HCT116 (cell line): Measurements from ENCODE around the gene ADAM23. TPM values are rescaled to one million over a fixed set of nuclear protein-coding genes. Genes with fewer than 3 reads are reported as not detected.

Experiments used
- ATAC-seq: fragments of 200-7000 bp; cut with Tn5 transposase; 2 replicates; pipeline ENCODE4 v1.9.1; 2020; ENCODE audit warnings: mild to moderate bottlenecking, moderate library complexity
- BruUV-seq: library from RNA; stranded (reverse); fragments of 400-500 nt; replicated peaks from 2 replicates; lab custom pipeline; 2021; lab: Mats Ljungman, UMichigan
- CTCF ChIA-PET: fragments of 300-600 bp; sonication (Branson Sonifier 250); formaldehyde crosslinking; loops from one replicate; lab custom pipeline; 2021; ENCODE audit warnings: antibody characterized with exemption; lab: Charles Lee
- POLR2A ChIA-PET: fragments of 300-600, 350-600 bp; sonication (Branson Sonifier 250); formaldehyde crosslinking; loops from one replicate; lab custom pipeline; 2021; ENCODE audit warnings: antibody characterized with exemption; lab: Charles Lee
- RAD21 ChIA-PET, 2 experiments: fragments of 300-600 bp; sonication (Branson Sonifier 250); formaldehyde crosslinking; loops; one replicate each; lab custom pipeline; 2023; ENCODE audit warnings: low total read pairs in 2 of 2; ENCODE audit not compliant: uncharacterized antibody in 2 of 2, unreplicated experiment in 2 of 2, low non-redundant PET in 1 of 2; lab: Charles Lee
- DNase-seq: peaks from one replicate; pipeline ENCODE4 v3.0.0-alpha.2; 2010; ENCODE audit warnings: low read depth, low spot score
- H2AFZ ChIP-seq: fragments of 200-600 bp; shearing (Covaris generic), sonication (generic); 2 replicates; pipeline ENCODE4 v1.6.1; 2017; ENCODE audit warnings: low read depth, mixed run types, mixed read lengths, antibody characterized with exemption, low read length; ENCODE audit not compliant: poor library complexity, severe bottlenecking
- H3K27ac ChIP-seq: 2 replicates; pipeline ENCODE4 v1.5.1; 2012; ENCODE audit warnings: low read depth, low read length
- H3K27me3 ChIP-seq: fragments of 200-600 bp; sonication (generic); 2 replicates; pipeline ENCODE4 v1.6.1; 2016; ENCODE audit warnings: mixed run types, low read length, mixed read lengths; ENCODE audit not compliant: insufficient read depth
- H3K36me3 ChIP-seq, 2 experiments: fragments of 200-500 bp in 1 of 2; fragments of 200-600 bp in 1 of 2; sonication (Bioruptor generic) in 1 of 2; sonication (generic) in 1 of 2; 2 replicates each; pipeline versions ENCODE4 v1.5.1 to v1.6.1; 2014 to 2016; ENCODE audit warnings: low read length in 2 of 2, inconsistent platforms in 1 of 2, mixed read lengths in 1 of 2, mixed run types in 1 of 2; ENCODE audit not compliant: insufficient read depth in 2 of 2, control insufficient read depth in 1 of 2
- H3K4me1 ChIP-seq, 2 experiments: fragments of 200-600 bp in 1 of 2; sonication (generic) in 1 of 2; 2 replicates each; pipeline versions ENCODE4 v1.5.1 to v1.6.1; 2012 to 2017; ENCODE audit warnings: low read length in 2 of 2, inconsistent platforms in 1 of 2, mild to moderate bottlenecking in 1 of 2, mixed read lengths in 1 of 2, mixed run types in 1 of 2, moderate library complexity in 1 of 2; ENCODE audit not compliant: insufficient read depth in 2 of 2, control insufficient read depth in 1 of 2
- H3K4me2 ChIP-seq: fragments of 200-600 bp; sonication (generic); 2 replicates; pipeline ENCODE4 v1.6.1; 2017; ENCODE audit warnings: mixed run types, low read length, mixed read lengths
- H3K4me3 ChIP-seq, 2 experiments: fragments of 200-600 bp in 1 of 2; sonication (generic) in 1 of 2; replicated peaks in 1 of 2; 2 replicates each; pipeline ENCODE4 v1.5.1; 2011 to 2016; ENCODE audit warnings: low read length in 2 of 2, control low read depth in 1 of 2, low read depth in 1 of 2, mild to moderate bottlenecking in 1 of 2, mixed read lengths in 1 of 2, mixed run types in 1 of 2
- H3K79me2 ChIP-seq: fragments of 200-600 bp; sonication (generic); 2 replicates; pipeline ENCODE4 v1.6.1; 2017; ENCODE audit warnings: mild to moderate bottlenecking, mixed run types, low read length, moderate library complexity, mixed read lengths; ENCODE audit not compliant: insufficient read depth
- H3K9ac ChIP-seq: fragments of 200-600 bp; sonication (generic); 2 replicates; pipeline ENCODE4 v1.6.1; 2016; ENCODE audit warnings: low read length, mixed read lengths
- H3K9me2 ChIP-seq: fragments of 200-600 bp; sonication (generic), shearing (Covaris generic); 2 replicates; pipeline ENCODE4 v1.6.1; 2017; ENCODE audit warnings: mixed run types, mild to moderate bottlenecking, moderate library complexity; ENCODE audit not compliant: insufficient read depth
- H3K9me3 ChIP-seq, 2 experiments: fragments of 200-500 bp in 1 of 2; fragments of 200-600 bp in 1 of 2; sonication (Bioruptor generic) in 1 of 2; sonication (generic) in 1 of 2; 2 replicates each; pipeline ENCODE4 v1.6.1; 2014 to 2017; ENCODE audit warnings: low read length in 2 of 2, mixed read lengths in 2 of 2, inconsistent platforms in 1 of 2, low read depth in 1 of 2, mild to moderate bottlenecking in 1 of 2, mixed run types in 1 of 2, moderate library complexity in 1 of 2; ENCODE audit not compliant: control insufficient read depth in 1 of 2, insufficient read depth in 1 of 2
- H4K20me1 ChIP-seq: fragments of 200-600 bp; sonication (generic), shearing (Covaris generic); 2 replicates; pipeline ENCODE4 v1.6.1; 2017; ENCODE audit warnings: mixed run types, mild to moderate bottlenecking, moderate library complexity; ENCODE audit not compliant: insufficient read depth
- CBX3 ChIP-seq: IDR thresholded peaks from 2 replicates; pipeline ENCODE4 v1.6.1; 2012; ENCODE audit warnings: low read depth
- CEBPB ChIP-seq: IDR thresholded peaks from 2 replicates; pipeline ENCODE4 v1.6.1; 2012; ENCODE audit warnings: low read depth
- ELF1 ChIP-seq: IDR thresholded peaks from 2 replicates; pipeline ENCODE4 v1.6.1; 2012; ENCODE audit warnings: low read depth, borderline replicate concordance
- EZH2 ChIP-seq: fragments of 200-600 bp; sonication (generic); IDR thresholded peaks from 2 replicates; pipeline ENCODE4 v1.6.1; 2017; ENCODE audit warnings: antibody characterized with exemption, mixed run types
- EZH2phosphoT487 ChIP-seq: fragments of 200-600 bp; IDR thresholded peaks from 2 replicates; pipeline ENCODE4 v1.6.1; 2018; ENCODE audit warnings: antibody characterized with exemption, borderline replicate concordance
- FOSL1 ChIP-seq: IDR thresholded peaks from 2 replicates; pipeline ENCODE4 v1.6.1; 2012; ENCODE audit warnings: low read depth
- JUND ChIP-seq: IDR thresholded peaks from 2 replicates; pipeline ENCODE4 v1.6.1; 2012
- POLR2A ChIP-seq: IDR thresholded peaks from 2 replicates; pipeline ENCODE4 v1.7.0; 2011; ENCODE audit warnings: borderline replicate concordance; ENCODE audit not compliant: insufficient read depth, insufficient read length; ENCODE audit errors: extremely low read depth
- RAD21 ChIP-seq: IDR thresholded peaks from 2 replicates; pipeline ENCODE4 v1.6.1; 2012; ENCODE audit warnings: low read depth, mild to moderate bottlenecking
- SP1 ChIP-seq: IDR thresholded peaks from 2 replicates; pipeline ENCODE4 v1.6.1; 2012; ENCODE audit warnings: low read depth
- TCF7L2 ChIP-seq: IDR thresholded peaks from 2 replicates; pipeline ENCODE4 v1.7.0; 2011; ENCODE audit warnings: borderline replicate concordance, inconsistent platforms; ENCODE audit not compliant: insufficient read depth, insufficient read length; ENCODE audit errors: extremely low read depth
- ZFX ChIP-seq: fragments of 450-650 bp; IDR thresholded peaks from 2 replicates; pipeline ENCODE4 v1.6.1; 2017
- ZNF274 ChIP-seq: fragments of 200-500 bp; sonication (Bioruptor generic); IDR thresholded peaks from 2 replicates; pipeline ENCODE4 v1.6.1; 2014; ENCODE audit warnings: mild to moderate bottlenecking, low read depth, low read length, inconsistent platforms
- intact Hi-C: fragments of 100-400 bp; cut with micrococcal nuclease; formaldehyde crosslinking; loops from 2 replicates; pipeline ENCODE4 v1.10.0; 2022
- total RNA-seq: library from RNA; stranded (reverse); gene quantifications from one replicate; pipeline ENCODE4 v1.2.1, GENCODE V29; 2021; ENCODE audit not compliant: unreplicated experiment
- TF ChIP-seq, protein P1 (sequence below): IDR thresholded peaks from 2 replicates; pipeline ENCODE4 v1.6.1; 2012
- TF ChIP-seq, protein P2 (sequence below): IDR thresholded peaks from 2 replicates; pipeline ENCODE4 v1.6.1; 2012
- TF ChIP-seq, protein P3 (sequence below), 3 experiments: fragments of 200-600 bp in 1 of 3; sonication (generic) in 1 of 3; IDR thresholded peaks in 2 of 3; conservative IDR thresholded peaks in 1 of 3; 2 replicates each; pipeline ENCODE4 v1.5.1; 2012 to 2017; ENCODE audit warnings: low read depth in 2 of 3, low read length in 2 of 3, antibody characterized with exemption in 1 of 3, borderline replicate concordance in 1 of 3, control low read depth in 1 of 3, mild to moderate bottlenecking in 1 of 3, mixed read lengths in 1 of 3, mixed run types in 1 of 3, moderate library complexity in 1 of 3; ENCODE audit not compliant: insufficient read depth in 1 of 3
- TF ChIP-seq, protein P4 (sequence below): IDR thresholded peaks from 2 replicates; pipeline ENCODE4 v1.6.1; 2011; ENCODE audit warnings: mild to moderate bottlenecking, low read length, moderate library complexity; ENCODE audit not compliant: insufficient replicate concordance; ENCODE audit errors: extremely low read depth

Gene ADAM23
- total RNA-seq, 1 experiment from 2014 or later: 0.10 TPM

DNA sequence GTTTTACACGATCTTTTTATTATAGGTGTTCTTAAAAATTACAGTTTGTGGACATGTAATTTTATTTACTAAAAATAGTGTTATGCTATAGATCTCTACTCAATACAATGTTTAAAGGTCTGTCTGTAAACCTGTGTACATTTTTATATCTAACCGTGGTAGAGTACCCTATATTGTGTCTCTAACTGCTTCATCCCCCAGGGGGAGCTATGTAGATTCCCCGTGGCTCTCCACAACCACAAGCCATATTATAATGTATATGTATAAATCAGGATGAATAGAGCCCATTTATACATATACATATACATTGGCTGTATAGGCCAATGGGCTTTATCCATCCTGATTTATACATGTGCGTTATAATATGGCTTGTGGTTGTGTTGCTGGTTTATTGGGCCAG lies 59.4 kb downstream of the ADAM23 start:
- ATAC-seq (no peak), DNase-seq (no peak)
- no peaks in the 10 kb centered on the region for H3K79me2 ChIP-seq
- no peaks in the 10 kb centered on the region for H4K20me1 ChIP-seq
- no peak overlapping the region for H3K27ac ChIP-seq
- no peaks in the 10 kb centered on the region for H3K4me1 ChIP-seq
- no peaks in the 10 kb centered on the region for H3K36me3 ChIP-seq
- no peaks in the 10 kb centered on the region for H3K27me3 ChIP-seq
- no peak overlapping the region for H3K4me2 ChIP-seq
- intact Hi-C loops: no loop called here
- no peak overlapping the region for H3K9ac ChIP-seq
- no peak overlapping the region for H2AFZ ChIP-seq
- CTCF ChIA-PET: interaction anchor here (1.4 kb wide), 1 partner anchor 8 kb away, joined by 3 read pairs; no protein-coding TSS in a partner anchor
- no TSS peak for BruUV-seq
- no peak overlapping the region for H3K4me3 ChIP-seq
- RAD21 ChIA-PET: no interaction called here
- TF ChIP-seq ELF1: no peak
- no peak for TF ChIP-seq POLR2A
- TF ChIP-seq, protein P1, sequence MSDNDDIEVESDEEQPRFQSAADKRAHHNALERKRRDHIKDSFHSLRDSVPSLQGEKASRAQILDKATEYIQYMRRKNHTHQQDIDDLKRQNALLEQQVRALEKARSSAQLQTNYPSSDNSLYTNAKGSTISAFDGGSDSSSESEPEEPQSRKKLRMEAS: no peak
- no peak for TF ChIP-seq ZNF274
- no peak for TF ChIP-seq ZFX
- TF ChIP-seq FOSL1: no peak
- no peak for TF ChIP-seq EZH2
- no peak for TF ChIP-seq CBX3
- TF ChIP-seq EZH2phosphoT487: no peak
- H3K9me3 ChIP-seq: no peaks in the 10 kb centered on the region
- POLR2A ChIA-PET: no interaction called here
- H3K9me2 ChIP-seq: no peaks in the 10 kb centered on the region

DNA sequence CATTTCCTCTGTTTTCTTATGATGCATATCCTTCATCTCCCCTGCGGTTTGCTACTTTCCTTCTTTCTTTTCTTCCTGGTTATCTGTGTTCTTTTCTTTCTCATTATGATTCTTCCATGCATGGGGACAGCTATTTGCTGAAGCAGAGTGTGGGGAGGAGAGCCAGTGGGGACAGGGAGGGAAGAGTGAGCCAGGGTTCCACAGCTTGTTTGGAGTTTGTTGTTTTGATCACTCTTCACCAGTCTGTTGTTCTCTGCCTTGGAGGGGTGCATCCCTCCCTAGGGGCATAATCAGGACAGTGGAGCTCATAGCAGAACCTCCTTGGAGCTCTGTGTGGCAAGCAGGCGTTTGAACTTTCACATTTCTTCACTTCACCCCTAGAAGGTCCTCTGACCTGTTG lies 68.0 kb downstream of the ADAM23 start:
- no peak for DNase-seq
- ChIA-PET POLR2A (no interaction called here), RAD21 (no interaction called here), CTCF (no interaction called here)
- no peak for ATAC-seq
- Histone ChIP-seq H4K20me1 (no peaks in the 10 kb centered on the region), H3K79me2 (no peaks in the 10 kb centered on the region), H3K27me3 (no peaks in the 10 kb centered on the region), H3K36me3 (no peaks in the 10 kb centered on the region), H3K9ac (no peak overlapping the region), H2AFZ (no peak overlapping the region), H3K9me3 (no peaks in the 10 kb centered on the region), H3K9me2 (no peaks in the 10 kb centered on the region), H3K27ac (no peak overlapping the region), H3K4me1 (no peaks in the 10 kb centered on the region), H3K4me3 (no peak overlapping the region), H3K4me2 (no peak overlapping the region)
- BruUV-seq: no TSS peak
- intact Hi-C loops: no loop called here
- no peak for TF ChIP-seq TCF7L2
- no peak for TF ChIP-seq RAD21
- TF ChIP-seq, protein P2, sequence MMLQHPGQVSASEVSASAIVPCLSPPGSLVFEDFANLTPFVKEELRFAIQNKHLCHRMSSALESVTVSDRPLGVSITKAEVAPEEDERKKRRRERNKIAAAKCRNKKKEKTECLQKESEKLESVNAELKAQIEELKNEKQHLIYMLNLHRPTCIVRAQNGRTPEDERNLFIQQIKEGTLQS: no peak
- TF ChIP-seq ZNF274: no peak
- no peak for TF ChIP-seq CBX3
- TF ChIP-seq SP1: no peak
- no peak for TF ChIP-seq EZH2phosphoT487
- TF ChIP-seq CEBPB: no peak
- TF ChIP-seq JUND: no peak
- TF ChIP-seq, protein P3, sequence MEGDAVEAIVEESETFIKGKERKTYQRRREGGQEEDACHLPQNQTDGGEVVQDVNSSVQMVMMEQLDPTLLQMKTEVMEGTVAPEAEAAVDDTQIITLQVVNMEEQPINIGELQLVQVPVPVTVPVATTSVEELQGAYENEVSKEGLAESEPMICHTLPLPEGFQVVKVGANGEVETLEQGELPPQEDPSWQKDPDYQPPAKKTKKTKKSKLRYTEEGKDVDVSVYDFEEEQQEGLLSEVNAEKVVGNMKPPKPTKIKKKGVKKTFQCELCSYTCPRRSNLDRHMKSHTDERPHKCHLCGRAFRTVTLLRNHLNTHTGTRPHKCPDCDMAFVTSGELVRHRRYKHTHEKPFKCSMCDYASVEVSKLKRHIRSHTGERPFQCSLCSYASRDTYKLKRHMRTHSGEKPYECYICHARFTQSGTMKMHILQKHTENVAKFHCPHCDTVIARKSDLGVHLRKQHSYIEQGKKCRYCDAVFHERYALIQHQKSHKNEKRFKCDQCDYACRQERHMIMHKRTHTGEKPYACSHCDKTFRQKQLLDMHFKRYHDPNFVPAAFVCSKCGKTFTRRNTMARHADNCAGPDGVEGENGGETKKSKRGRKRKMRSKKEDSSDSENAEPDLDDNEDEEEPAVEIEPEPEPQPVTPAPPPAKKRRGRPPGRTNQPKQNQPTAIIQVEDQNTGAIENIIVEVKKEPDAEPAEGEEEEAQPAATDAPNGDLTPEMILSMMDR (IDR thresholded peaks at IDR 0.05 in 2 of 3, conservative IDR thresholded peaks at IDR 0.05 in 1 of 3; ENCODE audit: borderline replicate concordance in 1 of 3, insufficient read depth in 1 of 3, low read depth in 2 of 3, low read length in 2 of 3): no peak
- TF ChIP-seq, protein P1: no peak
- no peak for TF ChIP-seq POLR2A
- no peak for TF ChIP-seq ELF1
- TF ChIP-seq, protein P4, sequence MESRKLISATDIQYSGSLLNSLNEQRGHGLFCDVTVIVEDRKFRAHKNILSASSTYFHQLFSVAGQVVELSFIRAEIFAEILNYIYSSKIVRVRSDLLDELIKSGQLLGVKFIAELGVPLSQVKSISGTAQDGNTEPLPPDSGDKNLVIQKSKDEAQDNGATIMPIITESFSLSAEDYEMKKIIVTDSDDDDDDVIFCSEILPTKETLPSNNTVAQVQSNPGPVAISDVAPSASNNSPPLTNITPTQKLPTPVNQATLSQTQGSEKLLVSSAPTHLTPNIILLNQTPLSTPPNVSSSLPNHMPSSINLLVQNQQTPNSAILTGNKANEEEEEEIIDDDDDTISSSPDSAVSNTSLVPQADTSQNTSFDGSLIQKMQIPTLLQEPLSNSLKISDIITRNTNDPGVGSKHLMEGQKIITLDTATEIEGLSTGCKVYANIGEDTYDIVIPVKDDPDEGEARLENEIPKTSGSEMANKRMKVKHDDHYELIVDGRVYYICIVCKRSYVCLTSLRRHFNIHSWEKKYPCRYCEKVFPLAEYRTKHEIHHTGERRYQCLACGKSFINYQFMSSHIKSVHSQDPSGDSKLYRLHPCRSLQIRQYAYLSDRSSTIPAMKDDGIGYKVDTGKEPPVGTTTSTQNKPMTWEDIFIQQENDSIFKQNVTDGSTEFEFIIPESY: no peak
